ENCODE data around the gene SNX6.

- TF ChIP-seq CTCF (IDR thresholded peaks at IDR 0.05 in 8 of 11, conservative IDR thresholded peaks at IDR 0.05 in 3 of 11) (no peak), POLR2A (IDR thresholded peaks at IDR 0.05) (no peak), POLR2AphosphoS5 (IDR thresholded peaks at IDR 0.05) (no peak)
Observed at GRCh38 chr14:34655959-34656358, 26.0 kb upstream of the SNX6 start.
